OCI-LY7 (cell line): ENCODE measurements around the gene PCDH8. TPM values are rescaled to one million over a fixed set of nuclear protein-coding genes. Genes with fewer than 3 reads are reported as not detected.
A peak's percentile ranks its signal among the peaks of the same experiment; 100 is the strongest.

Experiments
- BruUV-seq: library from RNA; stranded (reverse); fragments of 400-500 nt; replicated peaks from 2 replicates; lab custom pipeline; 2021; lab: Mats Ljungman, UMichigan
- CTCF ChIA-PET: fragments of 300-600 bp; sonication (Branson Sonifier 250); formaldehyde crosslinking; loops from one replicate; lab custom pipeline; 2022; ENCODE audit warnings: antibody characterized with exemption; ENCODE audit not compliant: unreplicated experiment; lab: Charles Lee
- POLR2A ChIA-PET: fragments of 300-600 bp; sonication (Branson Sonifier 250); formaldehyde crosslinking; loops from one replicate; lab custom pipeline; 2022; ENCODE audit warnings: antibody characterized with exemption; lab: Charles Lee
- DNase-seq: peaks from one replicate; pipeline ENCODE4 v3.0.0-alpha.2; 2015; ENCODE audit warnings: low spot score
- H2AFZ ChIP-seq: fragments of 200-600 bp; sonication (generic), shearing (Covaris generic); 2 replicates; pipeline ENCODE4 v1.6.1; 2014; ENCODE audit warnings: mild to moderate bottlenecking, antibody characterized with exemption, low read length, moderate library complexity
- H3K27ac ChIP-seq: fragments of 200-600 bp; sonication (generic); 2 replicates; pipeline ENCODE4 v1.5.1; 2014; ENCODE audit warnings: mixed run types, low read depth, mild to moderate bottlenecking, moderate library complexity, low read length, inconsistent platforms; ENCODE audit not compliant: poor library complexity, severe bottlenecking
- H3K36me3 ChIP-seq: fragments of 200-600 bp; sonication (generic); 2 replicates; pipeline ENCODE4 v1.6.1; 2014; ENCODE audit warnings: mild to moderate bottlenecking, antibody characterized with exemption, low read length, moderate library complexity, mixed read lengths; ENCODE audit not compliant: insufficient read depth
- H3K4me1 ChIP-seq: fragments of 200-600 bp; sonication (generic); 2 replicates; pipeline ENCODE4 v1.5.1; 2014; ENCODE audit warnings: mild to moderate bottlenecking, low read length; ENCODE audit not compliant: insufficient read depth, poor library complexity, severe bottlenecking
- H3K4me2 ChIP-seq: fragments of 200-600 bp; sonication (generic); 2 replicates; pipeline ENCODE4 v1.6.1; 2014; ENCODE audit warnings: mild to moderate bottlenecking, low read length
- H3K4me3 ChIP-seq: fragments of 200-600 bp; sonication (generic); 2 replicates; pipeline ENCODE4 v1.5.1; 2014; ENCODE audit warnings: mild to moderate bottlenecking, low read depth, low read length; ENCODE audit not compliant: poor library complexity, severe bottlenecking
- H3K79me2 ChIP-seq: fragments of 200-600 bp; sonication (generic); 2 replicates; pipeline ENCODE4 v1.6.1; 2016; ENCODE audit warnings: low read depth, mild to moderate bottlenecking, low read length, moderate library complexity, mixed read lengths; ENCODE audit not compliant: insufficient read depth
- H3K9me2 ChIP-seq: fragments of 200-600 bp; sonication (generic); 2 replicates; pipeline ENCODE4 v1.6.1; 2016; ENCODE audit warnings: mild to moderate bottlenecking, low read length, mixed read lengths; ENCODE audit not compliant: insufficient read depth
- H3K9me3 ChIP-seq: fragments of 200-600 bp; sonication (generic); 2 replicates; pipeline ENCODE4 v1.6.1; 2014; ENCODE audit warnings: mild to moderate bottlenecking, mixed run types, low read length, mixed read lengths
- H4K20me1 ChIP-seq: fragments of 200-600 bp; sonication (generic); 2 replicates; pipeline ENCODE4 v1.6.1; 2014; ENCODE audit warnings: mild to moderate bottlenecking, antibody characterized with exemption, low read length, moderate library complexity, mixed read lengths; ENCODE audit not compliant: insufficient read depth
- EZH2phosphoT487 ChIP-seq: fragments of 200-600 bp; sonication (generic); IDR thresholded peaks from 2 replicates; pipeline ENCODE4 v1.6.1; 2018; ENCODE audit warnings: low read depth, borderline replicate concordance, mild to moderate bottlenecking, mixed run types, antibody characterized with exemption, low read length, moderate library complexity, mixed read lengths
- intact Hi-C: fragments of 100-400 bp; cut with micrococcal nuclease; formaldehyde crosslinking; loops from one replicate; pipeline ENCODE4 v1.10.0; 2022; ENCODE audit not compliant: unreplicated experiment
- total RNA-seq, 2 experiments: library from RNA; depleted of rRNA in 1 of 2; stranded (reverse); fragments of >200 nt in 1 of 2; shearing (Covaris generic) in 1 of 2; gene quantifications; 2 replicates each; pipeline ENCODE4 v1.2.3, GENCODE V29; 2014 to 2022
- TF ChIP-seq, protein P1 (sequence below): fragments of 200-600 bp; sonication (generic); conservative IDR thresholded peaks from 2 replicates; pipeline ENCODE4 v1.5.1; 2014; ENCODE audit warnings: mild to moderate bottlenecking, antibody characterized with exemption, low read length, moderate library complexity, mixed read lengths

PCDH8 gene
- total RNA-seq, 2 experiments from 2014 or later: not detected

DNA sequence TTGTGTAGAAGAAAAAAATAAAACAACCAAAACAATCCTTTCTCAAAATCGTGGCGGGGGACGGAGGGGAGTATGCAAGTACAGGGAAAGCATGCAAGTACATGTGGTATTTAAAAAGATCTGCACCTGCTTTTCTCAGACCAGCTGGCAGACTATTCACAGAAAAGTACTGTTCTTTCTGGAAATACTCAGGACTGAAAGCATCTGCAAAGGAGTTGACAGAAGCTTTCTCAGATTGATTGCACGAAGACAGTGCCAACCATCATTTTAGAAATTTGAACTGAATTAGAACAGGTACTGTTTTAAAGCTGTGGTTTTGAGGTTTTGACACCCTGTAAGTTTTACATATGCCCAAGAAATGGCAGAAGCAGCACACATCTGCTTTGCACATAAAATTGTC lies 19.8 kb upstream of the PCDH8 start:
- CTCF ChIA-PET: no interaction called here
- no peaks in the 10 kb centered on the region for H3K9me3 ChIP-seq

DNA sequence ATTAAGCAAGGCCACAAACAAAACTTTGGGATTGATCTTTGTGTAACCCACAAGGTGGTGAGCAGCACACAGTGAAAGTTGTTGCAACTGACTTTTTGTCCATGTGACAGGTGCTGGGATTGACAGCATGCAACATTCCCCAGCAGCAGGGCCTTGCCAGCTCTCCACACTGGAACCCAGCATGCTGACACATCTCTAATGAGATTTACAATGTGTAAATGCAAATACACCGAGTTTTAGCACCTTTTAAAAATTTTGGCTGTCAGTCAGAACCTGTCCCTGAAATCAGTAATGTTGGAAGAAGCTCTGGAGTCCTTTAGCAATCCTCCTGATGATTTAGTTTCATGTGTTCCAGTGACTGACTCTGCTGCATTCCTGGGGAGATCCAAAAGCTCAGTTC lies 16.5 kb upstream of the PCDH8 start:
- H3K4me1 ChIP-seq: no peaks in the 10 kb centered on the region
- no peak for TF ChIP-seq EZH2phosphoT487
- TF ChIP-seq, protein P1, sequence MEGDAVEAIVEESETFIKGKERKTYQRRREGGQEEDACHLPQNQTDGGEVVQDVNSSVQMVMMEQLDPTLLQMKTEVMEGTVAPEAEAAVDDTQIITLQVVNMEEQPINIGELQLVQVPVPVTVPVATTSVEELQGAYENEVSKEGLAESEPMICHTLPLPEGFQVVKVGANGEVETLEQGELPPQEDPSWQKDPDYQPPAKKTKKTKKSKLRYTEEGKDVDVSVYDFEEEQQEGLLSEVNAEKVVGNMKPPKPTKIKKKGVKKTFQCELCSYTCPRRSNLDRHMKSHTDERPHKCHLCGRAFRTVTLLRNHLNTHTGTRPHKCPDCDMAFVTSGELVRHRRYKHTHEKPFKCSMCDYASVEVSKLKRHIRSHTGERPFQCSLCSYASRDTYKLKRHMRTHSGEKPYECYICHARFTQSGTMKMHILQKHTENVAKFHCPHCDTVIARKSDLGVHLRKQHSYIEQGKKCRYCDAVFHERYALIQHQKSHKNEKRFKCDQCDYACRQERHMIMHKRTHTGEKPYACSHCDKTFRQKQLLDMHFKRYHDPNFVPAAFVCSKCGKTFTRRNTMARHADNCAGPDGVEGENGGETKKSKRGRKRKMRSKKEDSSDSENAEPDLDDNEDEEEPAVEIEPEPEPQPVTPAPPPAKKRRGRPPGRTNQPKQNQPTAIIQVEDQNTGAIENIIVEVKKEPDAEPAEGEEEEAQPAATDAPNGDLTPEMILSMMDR: no peak

More for the DNA sequence above, 19.8 kb upstream of the PCDH8 start:
- Histone ChIP-seq H3K79me2 (no peaks in the 10 kb centered on the region), H3K4me3 (no peak overlapping the region), H3K4me1 (no peaks in the 10 kb centered on the region), H4K20me1 (no peaks in the 10 kb centered on the region), H3K36me3 (no peaks in the 10 kb centered on the region), H3K27ac (no peak overlapping the region), H3K9me2 (no peaks in the 10 kb centered on the region), H2AFZ (no peak overlapping the region), H3K4me2 (no peak overlapping the region)
- TF ChIP-seq, protein P1: no peak
- no peak for TF ChIP-seq EZH2phosphoT487
- no peak for DNase-seq
- POLR2A ChIA-PET: no interaction called here
- no TSS peak for BruUV-seq
- intact Hi-C loops: no loop called here

DNA sequence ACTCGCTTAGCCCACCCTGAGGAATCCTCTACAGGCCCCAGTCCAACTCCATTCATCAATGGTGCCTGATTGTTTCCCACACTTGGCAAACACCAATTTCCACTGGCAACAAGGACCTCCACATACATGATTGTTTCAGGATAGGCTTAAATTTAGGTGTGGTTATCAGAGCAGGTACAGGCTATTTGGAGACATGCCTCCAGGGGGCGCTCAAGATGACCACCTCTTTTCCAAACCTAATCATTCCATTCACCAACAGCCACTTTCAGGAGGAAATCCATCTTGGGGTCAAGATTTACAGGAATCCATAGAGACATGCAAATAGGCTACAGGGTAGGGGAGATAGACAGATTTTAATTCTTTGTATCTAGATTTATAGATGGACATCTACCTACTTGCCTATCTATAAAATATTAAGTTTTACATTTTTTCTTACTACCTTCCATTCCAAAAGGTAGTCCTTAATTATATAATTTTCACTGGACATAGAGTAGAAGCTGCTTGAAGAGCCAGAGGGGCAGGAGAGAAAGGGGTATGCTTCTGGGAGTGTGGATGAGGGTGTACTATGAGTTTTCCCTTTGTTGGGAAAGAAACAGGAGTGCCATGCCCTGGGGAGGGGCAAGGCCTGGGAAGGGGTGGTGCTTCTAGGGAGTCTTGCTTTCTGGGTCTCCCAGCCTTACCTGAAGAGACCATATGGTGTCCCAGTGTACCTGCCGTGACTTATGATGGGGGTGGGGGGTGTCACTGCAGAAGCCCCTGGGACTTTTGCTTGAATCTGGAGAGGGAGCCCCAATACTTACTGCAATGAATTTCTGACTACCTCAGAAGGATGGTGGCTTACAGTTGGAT lies 14.1 kb upstream of the PCDH8 start:
- H3K27ac ChIP-seq: no peak overlapping the region
- no peaks in the 10 kb centered on the region for H3K36me3 ChIP-seq
- ChIA-PET POLR2A (no interaction called here), CTCF (interaction anchor here (1.6 kb wide), 1 partner anchor 106 kb away, joined by 5 read pairs; no protein-coding TSS in a partner anchor)
- H3K4me2 ChIP-seq: no peak overlapping the region
- H4K20me1 ChIP-seq: no peaks in the 10 kb centered on the region
- no peaks in the 10 kb centered on the region for H3K4me1 ChIP-seq
- H2AFZ ChIP-seq: no peak overlapping the region
- no TSS peak for BruUV-seq
- no peaks in the 10 kb centered on the region for H3K9me3 ChIP-seq
- intact Hi-C loops: no loop called here
- H3K4me3 ChIP-seq: no peak overlapping the region
- DNase-seq: peak; percentile 19
- TF ChIP-seq EZH2phosphoT487: no peak
- TF ChIP-seq, protein P1: peak; percentile 91
- H3K9me2 ChIP-seq: no peaks in the 10 kb centered on the region
- no peaks in the 10 kb centered on the region for H3K79me2 ChIP-seq

More for the DNA sequence above, 16.5 kb upstream of the PCDH8 start:
- no peaks in the 10 kb centered on the region for H3K9me2 ChIP-seq
- ChIA-PET POLR2A (interaction anchor here (0.6 to 0.7 kb wide), 3 partner anchors 9 to 763 kb away, joined by 3 to 4 read pairs (median 3); no protein-coding TSS in a partner anchor), CTCF (no interaction called here)
- H4K20me1 ChIP-seq: no peaks in the 10 kb centered on the region
- no peak overlapping the region for H3K4me2 ChIP-seq
- H3K79me2 ChIP-seq: no peaks in the 10 kb centered on the region
- no peaks in the 10 kb centered on the region for H3K9me3 ChIP-seq
- no TSS peak for BruUV-seq
- DNase-seq: no peak
- no peak overlapping the region for H2AFZ ChIP-seq
- H3K36me3 ChIP-seq: no peaks in the 10 kb centered on the region
- no peak overlapping the region for H3K27ac ChIP-seq
- no peak overlapping the region for H3K4me3 ChIP-seq
- intact Hi-C loops: no loop called here
